ACC112 (cell line): ENCODE data around the gene GSG1.

ENCODE experiments used
- H2AFZ ChIP-seq: fragments of 200-600 bp; sonication (generic); one replicate; pipeline ENCODE4 v1.6.0; 2017; ENCODE audit warnings: antibody characterized with exemption, low read length; ENCODE audit not compliant: unreplicated experiment
- H3K27ac ChIP-seq: fragments of 200-600 bp; sonication (generic); 2 replicates; pipeline ENCODE4 v1.5.1; 2014; ENCODE audit warnings: low read depth, mild to moderate bottlenecking, antibody characterized with exemption, low read length, moderate library complexity
- H3K27me3 ChIP-seq: fragments of 200-600 bp; sonication (generic); 2 replicates; pipeline ENCODE4 v1.6.1; 2014; ENCODE audit warnings: mild to moderate bottlenecking, antibody characterized with exemption, low read length, moderate library complexity, mixed read lengths; ENCODE audit not compliant: insufficient read depth
- H3K36me3 ChIP-seq: fragments of 200-600 bp; sonication (generic); 2 replicates; pipeline ENCODE4 v1.6.1; 2016; ENCODE audit warnings: mild to moderate bottlenecking, antibody characterized with exemption, low read length, moderate library complexity, mixed read lengths; ENCODE audit not compliant: insufficient read depth
- H3K4me1 ChIP-seq: fragments of 200-600 bp; sonication (generic); one replicate; pipeline ENCODE4 v1.6.1; 2016; ENCODE audit warnings: low read length, mixed read lengths; ENCODE audit not compliant: insufficient read depth, unreplicated experiment, control insufficient read depth
- H3K4me3 ChIP-seq: fragments of 200-600 bp; sonication (generic); 2 replicates; pipeline ENCODE4 v1.5.1; 2014; ENCODE audit warnings: mild to moderate bottlenecking, low read depth, low read length
- H3K79me2 ChIP-seq: fragments of 200-600 bp; sonication (generic); one replicate; pipeline ENCODE4 v1.6.0; 2016; ENCODE audit warnings: low read length; ENCODE audit not compliant: control insufficient read depth, unreplicated experiment, insufficient read depth

The GSG1 gene

GRCh38 chr12:13141686-13142085 lies 38.2 kb upstream of the GSG1 start:
- Histone ChIP-seq H3K36me3 (no peaks in the 10 kb centered on the region), H3K27me3 (no peaks in the 10 kb centered on the region), H3K27ac (no peak overlapping the region), H3K4me1 (peaks cover 16% of the 10 kb centered on the region), H3K79me2 (no peaks in the 10 kb centered on the region), H2AFZ (no peak overlapping the region), H3K4me3 (no peak overlapping the region)

- Histone ChIP-seq H2AFZ (no peak overlapping the region), H3K4me3 (peak overlapping the region; percentile 45; the same call in 1 of the 2 replicates), H3K79me2 (no peaks in the 10 kb centered on the region), H3K27me3 (no peaks in the 10 kb centered on the region), H3K36me3 (no peaks in the 10 kb centered on the region), H3K4me1 (peaks cover 44% of the 10 kb centered on the region), H3K27ac (peak overlapping the region; percentile 97)
Measured at GRCh38 chr12:13135371-13136178, 32.1 kb upstream of the GSG1 start.

DNA sequence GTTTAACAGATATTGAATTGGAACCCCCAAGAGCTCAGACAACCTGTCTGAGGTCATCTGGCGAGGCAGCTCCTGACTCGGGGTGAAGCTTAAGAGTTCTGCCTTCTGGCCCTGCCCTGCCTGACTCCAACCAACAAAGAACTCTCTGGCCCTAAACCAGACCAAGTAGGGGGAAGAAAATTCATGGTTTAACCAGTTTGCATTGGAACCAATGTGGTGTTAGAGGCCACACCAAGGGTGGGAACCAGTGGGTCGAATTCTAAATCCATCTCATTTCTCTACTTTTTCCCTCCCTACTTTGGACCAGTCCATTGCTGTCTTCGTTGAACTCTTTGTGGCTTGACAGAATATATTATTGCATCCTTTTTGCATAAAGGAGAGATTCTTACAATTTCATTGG lies 30.4 kb upstream of the GSG1 start:
- H3K36me3 ChIP-seq, result no peaks in the 10 kb centered on the region
- no peak overlapping the region for H3K27ac ChIP-seq
- H2AFZ ChIP-seq, result no peak overlapping the region
- no peaks in the 10 kb centered on the region for H3K27me3 ChIP-seq
- peaks cover 46% of the 10 kb centered on the region for H3K4me1 ChIP-seq
- H3K79me2 ChIP-seq, result no peaks in the 10 kb centered on the region
- no peak overlapping the region for H3K4me3 ChIP-seq

DNA sequence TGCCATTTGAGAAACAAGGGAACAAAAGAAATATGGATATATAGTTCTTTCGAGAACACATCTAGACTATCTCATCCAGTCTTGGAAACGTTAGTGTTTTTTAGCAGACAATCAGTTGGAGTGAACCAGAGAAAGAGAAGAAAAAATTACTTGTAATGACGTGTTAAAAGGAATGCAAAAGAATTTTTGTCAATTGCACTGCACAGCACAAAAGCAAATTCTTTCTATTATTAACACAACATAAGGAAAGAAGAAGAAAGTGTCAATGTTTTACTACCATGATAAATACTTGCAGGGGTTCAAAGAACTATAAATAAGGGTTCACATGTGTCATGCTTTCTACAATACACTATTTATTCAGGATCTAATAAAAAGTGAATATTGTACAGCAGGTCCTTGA lies 27.5 kb upstream of the GSG1 start:
- no peaks in the 10 kb centered on the region for H3K36me3 ChIP-seq
- H3K27me3 ChIP-seq, result no peaks in the 10 kb centered on the region
- H3K79me2 ChIP-seq, result no peaks in the 10 kb centered on the region
- H3K4me1 ChIP-seq, result peaks cover 35% of the 10 kb centered on the region
- H3K27ac ChIP-seq, result peak overlapping the region; percentile 8; the same call in 1 of the 2 replicates
- H2AFZ ChIP-seq, result peak overlapping the region; percentile 78
- H3K4me3 ChIP-seq, result peak overlapping the region; percentile 71

DNA sequence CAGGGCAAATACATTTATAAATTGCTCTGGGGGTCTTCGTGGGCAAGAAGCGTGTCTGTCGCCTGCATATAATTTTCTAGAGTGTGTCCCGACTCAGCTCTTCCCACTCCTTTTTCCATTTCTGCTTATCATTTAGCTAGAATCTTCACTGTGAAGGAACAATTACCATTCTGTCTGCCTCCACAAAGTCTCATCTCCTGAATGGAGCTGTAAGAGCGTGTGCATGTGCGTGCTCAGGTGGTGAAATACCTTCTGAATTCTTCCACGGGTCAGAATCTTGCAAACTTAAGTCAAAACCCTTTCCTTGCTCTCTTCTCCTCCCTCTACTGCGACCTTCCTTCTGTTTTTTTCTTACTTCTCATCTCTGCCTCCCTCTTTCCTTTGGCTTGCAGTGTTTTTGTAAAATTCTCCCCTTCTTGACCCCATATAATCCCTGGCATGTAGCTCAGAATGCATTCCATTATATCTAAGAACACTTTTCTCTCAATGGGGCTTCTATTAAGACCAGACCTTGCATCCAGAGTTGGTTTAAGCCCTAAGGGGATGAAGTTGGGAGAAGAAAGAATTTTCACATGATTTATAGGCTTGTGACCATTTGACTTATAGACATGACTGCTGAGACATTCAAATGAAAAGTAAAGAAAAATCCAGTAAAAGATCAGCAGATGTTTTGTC lies 25.0 kb upstream of the GSG1 start:
- H3K4me1 ChIP-seq, result peaks cover 30% of the 10 kb centered on the region
- no peak overlapping the region for H2AFZ ChIP-seq
- H3K27me3 ChIP-seq, result no peaks in the 10 kb centered on the region
- H3K79me2 ChIP-seq, result no peaks in the 10 kb centered on the region
- H3K27ac ChIP-seq, result no peak overlapping the region
- H3K36me3 ChIP-seq, result no peaks in the 10 kb centered on the region
- H3K4me3 ChIP-seq, result no peak overlapping the region

DNA sequence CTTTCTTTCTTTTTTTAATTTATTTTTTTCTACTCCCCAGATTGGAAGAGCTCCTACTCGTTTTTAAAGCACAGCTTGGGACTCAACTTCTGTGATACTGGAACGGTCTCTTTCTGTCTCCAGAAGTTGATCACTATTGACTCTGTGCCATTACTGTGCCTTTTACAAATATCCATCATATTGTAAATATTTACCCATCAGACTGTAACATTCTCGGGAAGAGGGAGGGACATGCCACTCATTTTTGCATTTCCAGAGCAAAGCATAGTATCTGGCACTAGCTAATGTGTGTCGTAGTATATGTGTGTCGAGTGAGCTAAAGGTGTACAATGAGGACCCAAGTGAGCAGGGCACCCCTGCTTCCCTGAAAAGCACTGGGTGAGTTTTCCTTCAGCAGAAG lies 24.0 kb upstream of the GSG1 start:
- peaks cover 30% of the 10 kb centered on the region for H3K4me1 ChIP-seq
- no peaks in the 10 kb centered on the region for H3K36me3 ChIP-seq
- H2AFZ ChIP-seq, result no peak overlapping the region
- H3K27ac ChIP-seq, result no peak overlapping the region
- H3K79me2 ChIP-seq, result no peaks in the 10 kb centered on the region
- no peak overlapping the region for H3K4me3 ChIP-seq
- no peaks in the 10 kb centered on the region for H3K27me3 ChIP-seq

DNA sequence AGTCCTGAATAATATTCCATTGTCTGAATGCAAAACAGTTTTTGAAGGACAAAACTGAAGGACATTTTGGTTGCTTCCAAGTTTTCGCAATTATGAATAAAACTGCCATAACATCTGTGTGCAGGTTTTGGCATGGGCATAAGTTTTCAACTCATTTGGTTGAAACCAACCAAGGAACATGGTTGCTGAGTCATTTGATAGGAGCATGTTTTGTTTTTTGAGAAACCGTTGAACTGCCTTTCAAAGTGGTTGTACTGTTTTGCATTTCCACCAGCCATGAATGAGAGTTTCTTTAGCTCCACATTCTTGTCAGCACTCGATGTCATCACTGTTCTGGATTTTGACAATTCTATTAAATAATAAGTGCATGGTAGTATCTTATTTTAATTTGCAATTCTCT lies 23.0 kb upstream of the GSG1 start:
- Histone ChIP-seq H3K27ac (no peak overlapping the region), H3K4me1 (peaks cover 30% of the 10 kb centered on the region), H3K4me3 (no peak overlapping the region), H3K79me2 (no peaks in the 10 kb centered on the region), H2AFZ (no peak overlapping the region), H3K27me3 (no peaks in the 10 kb centered on the region), H3K36me3 (no peaks in the 10 kb centered on the region)

DNA sequence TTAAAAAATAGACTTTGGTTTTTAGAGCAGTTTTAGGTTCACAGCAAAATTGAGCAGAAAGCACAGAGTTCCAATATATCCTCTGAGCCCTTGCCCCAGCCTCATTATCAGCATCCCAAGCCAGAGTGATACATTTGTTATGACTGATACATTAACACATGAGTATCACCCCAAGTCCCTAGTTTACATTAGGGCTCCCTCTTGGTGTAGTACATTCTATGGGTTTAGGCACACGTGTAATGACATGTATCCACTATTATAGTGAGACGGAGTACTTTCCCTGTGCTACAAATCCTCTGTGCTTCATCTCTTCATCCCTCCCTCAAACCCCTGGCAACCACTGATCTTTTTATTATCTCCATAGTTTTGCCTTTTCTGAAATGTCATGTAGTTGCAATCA lies 22.5 kb upstream of the GSG1 start:
- no peaks in the 10 kb centered on the region for H3K27me3 ChIP-seq
- H3K4me1 ChIP-seq, result peaks cover 25% of the 10 kb centered on the region
- no peaks in the 10 kb centered on the region for H3K36me3 ChIP-seq
- no peak overlapping the region for H2AFZ ChIP-seq
- no peak overlapping the region for H3K27ac ChIP-seq
- H3K79me2 ChIP-seq, result no peaks in the 10 kb centered on the region
- H3K4me3 ChIP-seq, result no peak overlapping the region

DNA sequence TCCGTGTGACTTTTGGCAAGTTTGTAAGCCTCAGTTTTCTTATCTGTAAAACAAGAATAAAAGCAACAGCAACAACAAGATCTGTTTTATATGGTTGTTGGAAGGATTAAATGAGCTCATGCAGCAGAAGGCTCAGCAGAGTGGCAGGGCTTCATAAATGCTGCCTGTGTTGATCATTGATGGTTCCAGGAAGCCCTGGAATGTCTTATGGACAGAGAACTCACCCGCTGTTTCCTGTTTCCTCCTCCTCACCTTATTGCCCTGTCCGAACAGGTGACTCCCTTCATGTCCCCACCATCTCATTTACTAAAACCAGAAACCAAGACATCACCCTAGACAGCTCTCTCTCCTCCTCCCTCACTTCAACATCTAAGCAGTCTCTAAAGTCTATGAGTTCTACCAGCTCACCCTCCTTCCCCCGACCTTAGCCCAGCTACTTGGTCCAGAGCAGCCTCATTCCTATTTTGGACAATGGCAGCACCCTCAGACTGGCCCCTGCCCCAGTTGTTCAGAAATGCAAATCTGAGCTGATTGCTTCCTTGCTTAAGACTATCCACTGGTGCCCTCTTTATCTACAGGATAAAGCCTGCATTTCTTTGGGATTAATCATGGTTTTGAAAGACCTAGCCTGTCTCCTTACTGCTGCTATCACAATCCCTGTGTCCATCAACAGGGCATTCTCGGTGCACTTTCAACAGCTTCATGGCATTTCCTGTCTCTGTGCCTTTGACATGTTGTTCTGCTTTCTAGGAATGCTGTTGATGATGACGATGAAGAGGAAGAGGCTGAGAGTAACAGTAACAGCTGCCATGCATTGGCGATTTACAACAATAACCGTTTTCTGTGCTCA lies 21.4 kb upstream of the GSG1 start:
- peaks cover 26% of the 10 kb centered on the region for H3K4me1 ChIP-seq
- no peak overlapping the region for H2AFZ ChIP-seq
- H3K79me2 ChIP-seq, result no peaks in the 10 kb centered on the region
- no peak overlapping the region for H3K4me3 ChIP-seq
- no peaks in the 10 kb centered on the region for H3K36me3 ChIP-seq
- peak overlapping the region; percentile 9; the same call in 1 of the 2 replicates for H3K27ac ChIP-seq
- H3K27me3 ChIP-seq, result no peaks in the 10 kb centered on the region

- H2AFZ ChIP-seq, result no peak overlapping the region
- no peaks in the 10 kb centered on the region for H3K79me2 ChIP-seq
- H3K4me3 ChIP-seq, result no peak overlapping the region
- H3K27me3 ChIP-seq, result no peaks in the 10 kb centered on the region
- H3K4me1 ChIP-seq, result peaks cover 43% of the 10 kb centered on the region
- H3K36me3 ChIP-seq, result no peaks in the 10 kb centered on the region
- no peak overlapping the region for H3K27ac ChIP-seq
Measured at GRCh38 chr12:13121568-13121967, 18.1 kb upstream of the GSG1 start.
